ENCODE results near the gene CD2AP.

GRCh38 chr6:47479874-47480273, 2.3 kb downstream of the CD2AP start:
- TF ChIP-seq CTCF (IDR thresholded peaks at IDR 0.05) (no peak), POLR2A (IDR thresholded peaks at IDR 0.05) (no peak)
